Calu3 (cell line): ENCODE data around the gene ALDOB. TPM values are rescaled to one million over a fixed set of nuclear protein-coding genes. Genes with fewer than 3 reads are reported as not detected.
A peak's percentile ranks its signal among the peaks of the same experiment; 100 is the strongest.

Experiments used
- BruUV-seq: library from RNA; stranded (reverse); fragments of 400-500 nt; replicated peaks from 2 replicates; lab custom pipeline; 2021; lab: Mats Ljungman, UMichigan
- CTCF ChIA-PET: fragments of 300-600 bp; sonication (Branson Sonifier 250); formaldehyde crosslinking; loops from one replicate; lab custom pipeline; 2022; ENCODE audit warnings: antibody characterized with exemption; lab: Charles Lee
- DNase-seq: peaks from one replicate; pipeline ENCODE4 v3.0.0; 2022
- H3K27ac Mint-ChIP-seq: one replicate; pipeline ENCODE4 v1.8.0; 2022; ENCODE audit warnings: mixed read lengths; ENCODE audit not compliant: unreplicated experiment
- H3K27me3 Mint-ChIP-seq: one replicate; pipeline ENCODE4 v1.8.0; 2022; ENCODE audit warnings: mixed read lengths; ENCODE audit not compliant: unreplicated experiment
- H3K36me3 Mint-ChIP-seq: one replicate; pipeline ENCODE4 v1.8.0; 2022; ENCODE audit warnings: mild to moderate bottlenecking, moderate library complexity, mixed read lengths; ENCODE audit not compliant: insufficient read depth, unreplicated experiment
- H3K4me1 Mint-ChIP-seq: one replicate; pipeline ENCODE4 v1.8.0; 2022; ENCODE audit warnings: mild to moderate bottlenecking, low read depth, mixed read lengths; ENCODE audit not compliant: unreplicated experiment
- H3K4me3 Mint-ChIP-seq: one replicate; pipeline ENCODE4 v1.8.0; 2022; ENCODE audit warnings: mild to moderate bottlenecking, low read depth, moderate library complexity, mixed read lengths; ENCODE audit not compliant: unreplicated experiment
- H3K9me3 Mint-ChIP-seq: one replicate; pipeline ENCODE4 v1.8.0; 2022; ENCODE audit warnings: low read depth, mixed read lengths; ENCODE audit not compliant: unreplicated experiment
- CTCF ChIP-seq: fragments of 200-600 bp; IDR thresholded peaks from one replicate; pipeline ENCODE4 v1.8.0; 2022; ENCODE audit warnings: antibody characterized with exemption; ENCODE audit not compliant: unreplicated experiment
- intact Hi-C: fragments of 100-400 bp; cut with micrococcal nuclease; formaldehyde crosslinking; loops from one replicate; pipeline ENCODE4 v1.10.0; 2022; ENCODE audit not compliant: unreplicated experiment
- total RNA-seq: library from RNA; stranded (reverse); gene quantifications from 2 replicates; pipeline ENCODE4 v1.2.3, GENCODE V29; 2022

Gene ALDOB
- total RNA-seq, 1 experiment from 2014 or later = 7.4 TPM

- DNase-seq = peak; percentile 45
- Mint-ChIP-seq H3K27me3 (no peaks in the 10 kb centered on the region), H3K9me3 (no peaks in the 10 kb centered on the region), H3K36me3 (no peaks in the 10 kb centered on the region), H3K27ac (no peak overlapping the region), H3K4me3 (no peak overlapping the region), H3K4me1 (peaks cover 39% of the 10 kb centered on the region)
- CTCF ChIA-PET = interaction anchor here (0.7 kb wide), 1 partner anchor 12 kb away, joined by 3 read pairs; no protein-coding TSS in a partner anchor
- intact Hi-C loops = no loop called here
- no TSS peak for BruUV-seq
- TF ChIP-seq CTCF = no peak
Observed at GRCh38 chr9:101479338-101480030, 43.9 kb upstream of the ALDOB start.

- Mint-ChIP-seq H3K27ac (no peak overlapping the region), H3K9me3 (no peaks in the 10 kb centered on the region), H3K4me3 (no peak overlapping the region), H3K36me3 (no peaks in the 10 kb centered on the region), H3K27me3 (no peaks in the 10 kb centered on the region), H3K4me1 (peaks cover 33% of the 10 kb centered on the region)
- intact Hi-C loops = no loop called here
- CTCF ChIA-PET = no interaction called here
- DNase-seq = no peak
- no peak for TF ChIP-seq CTCF
- BruUV-seq = no TSS peak
Observed at GRCh38 chr9:101478906-101479305, 43.3 kb upstream of the ALDOB start.

- no peak for TF ChIP-seq CTCF
- DNase-seq = no peak
- intact Hi-C loops = no loop called here
- CTCF ChIA-PET = no interaction called here
- H3K9me3 Mint-ChIP-seq = no peaks in the 10 kb centered on the region
- H3K36me3 Mint-ChIP-seq = no peaks in the 10 kb centered on the region
- H3K4me1 Mint-ChIP-seq = peaks cover 30% of the 10 kb centered on the region
- no peaks in the 10 kb centered on the region for H3K27me3 Mint-ChIP-seq
- no peak overlapping the region for H3K27ac Mint-ChIP-seq
- no TSS peak for BruUV-seq
- H3K4me3 Mint-ChIP-seq = no peak overlapping the region
Observed at GRCh38 chr9:101478444-101478843, 42.9 kb upstream of the ALDOB start.

- no peak for TF ChIP-seq CTCF
- no peak overlapping the region for H3K4me3 Mint-ChIP-seq
- CTCF ChIA-PET = interaction anchor here (1.2 kb wide), 1 partner anchor 19 kb away, joined by 3 read pairs; no protein-coding TSS in a partner anchor
- peaks cover 30% of the 10 kb centered on the region for H3K4me1 Mint-ChIP-seq
- H3K27me3 Mint-ChIP-seq = no peaks in the 10 kb centered on the region
- no peaks in the 10 kb centered on the region for H3K36me3 Mint-ChIP-seq
- BruUV-seq = no TSS peak
- H3K27ac Mint-ChIP-seq = no peak overlapping the region
- intact Hi-C loops = no loop called here
- no peak for DNase-seq
- no peaks in the 10 kb centered on the region for H3K9me3 Mint-ChIP-seq
Observed at GRCh38 chr9:101477736-101478135, 42.2 kb upstream of the ALDOB start.
